Vagina (tissue), 2 donors: ENCODE results near the gene SUGP2.

Experiments
- CTCF ChIP-seq, 3 experiments: fragments of 450-650 bp in 2 of 3; fragments of 200-600 bp in 1 of 3; sonication (generic) in 1 of 3; IDR thresholded peaks; one replicate each; pipeline ENCODE4 v1.5.1; 2017 to 2019; ENCODE audit warnings: antibody characterized with exemption in 3 of 3, mild to moderate bottlenecking in 2 of 3, moderate library complexity in 2 of 3
- POLR2A ChIP-seq, 2 donors: fragments of 450-650 bp; IDR thresholded peaks; one replicate each; pipeline ENCODE4 v1.6.1; 2017; ENCODE audit warnings: antibody characterized with exemption in 2 of 2, mild to moderate bottlenecking in 2 of 2, moderate library complexity in 2 of 2
- POLR2AphosphoS5 ChIP-seq, 2 donors: sonication (generic); formaldehyde crosslinking; IDR thresholded peaks; one replicate each; pipeline ENCODE4 v1.9.0; 2017; ENCODE audit warnings: antibody characterized with exemption in 2 of 2, mild to moderate bottlenecking in 2 of 2, low read depth in 1 of 2; ENCODE audit not compliant: insufficient read depth in 1 of 2

DNA sequence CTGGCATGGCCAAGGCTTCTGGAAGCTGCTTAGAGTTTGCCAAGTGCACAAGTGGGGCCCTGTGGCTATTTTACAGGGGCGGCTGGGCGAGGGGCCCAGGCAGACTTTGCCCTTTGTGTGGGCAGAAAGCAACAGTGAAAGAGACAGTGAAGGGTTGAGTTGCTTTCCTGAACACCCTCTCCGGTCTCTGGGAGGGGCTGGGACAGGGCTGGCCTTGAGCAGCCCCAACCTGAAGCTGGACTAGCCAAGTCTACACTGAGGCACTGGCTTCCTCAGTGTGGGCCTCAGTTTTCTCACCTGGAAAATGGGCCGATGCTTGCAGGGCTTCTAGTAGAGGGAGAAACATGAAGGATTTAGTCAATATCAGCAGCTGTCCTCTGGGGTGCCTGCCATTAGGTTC lies 89.9 kb downstream of the SUGP2 start:
- TF ChIP-seq CTCF (IDR thresholded peaks at IDR 0.05), result no peak
- TF ChIP-seq POLR2A (IDR thresholded peaks at IDR 0.05), result no peak
- TF ChIP-seq POLR2AphosphoS5 (IDR thresholded peaks at IDR 0.05; ENCODE audit: insufficient read depth in 1 of 2, low read depth in 1 of 2), result no peak
